Activated effector memory CD4-positive, alpha-beta T cell treated with Interleukin-2 at 50 U/mL for 16 hours (primary cell): ENCODE measurements around the gene GLI3.

ENCODE experiments used
- DNase-seq: peaks from one replicate; pipeline ENCODE4 v3.0.0-alpha.2; 2020

The GLI3 gene

GRCh38 chr7:42137431-42137830, 99.6 kb downstream of the GLI3 start:
- no peak for DNase-seq

- DNase-seq, result no peak
These were observed 101.3 kb downstream of the GLI3 start for GRCh38 chr7:42135728-42136127.

- no peak for DNase-seq
These were observed 102.6 kb downstream of the GLI3 start for GRCh38 chr7:42134276-42134876.

GRCh38 chr7:42133321-42133720, 103.7 kb downstream of the GLI3 start:
- DNase-seq, result no peak

GRCh38 chr7:42128703-42129102, 108.3 kb downstream of the GLI3 start:
- no peak for DNase-seq

- DNase-seq, result no peak
These were observed 109.8 kb downstream of the GLI3 start for GRCh38 chr7:42127232-42127622.

GRCh38 chr7:42126475-42127231, 110.4 kb downstream of the GLI3 start:
- no peak for DNase-seq

GRCh38 chr7:42125321-42125720, 111.7 kb downstream of the GLI3 start:
- DNase-seq, result no peak

- no peak for DNase-seq
These were observed 113.3 kb downstream of the GLI3 start for GRCh38 chr7:42123716-42124115.

GRCh38 chr7:42120191-42120590, 116.8 kb downstream of the GLI3 start:
- DNase-seq, result no peak

- DNase-seq, result no peak
These were observed 119.8 kb downstream of the GLI3 start for GRCh38 chr7:42117201-42117600.

GRCh38 chr7:42115795-42116194, 121.2 kb downstream of the GLI3 start:
- DNase-seq, result no peak

GRCh38 chr7:42110333-42110732, 126.7 kb downstream of the GLI3 start:
- DNase-seq, result no peak

- no peak for DNase-seq
These were observed 128.0 kb downstream of the GLI3 start for GRCh38 chr7:42108803-42109528.

GRCh38 chr7:42107484-42108240, 129.3 kb downstream of the GLI3 start:
- no peak for DNase-seq

GRCh38 chr7:42106562-42106961, 130.4 kb downstream of the GLI3 start:
- DNase-seq, result no peak

- no peak for DNase-seq
These were observed 131.3 kb downstream of the GLI3 start for GRCh38 chr7:42105554-42106358.

- DNase-seq, result no peak
These were observed 132.3 kb downstream of the GLI3 start for GRCh38 chr7:42104694-42105093.

GRCh38 chr7:42104231-42104630, 132.8 kb downstream of the GLI3 start:
- DNase-seq, result no peak

- DNase-seq, result no peak
These were observed 133.6 kb downstream of the GLI3 start for GRCh38 chr7:42103456-42103855.

- DNase-seq, result no peak
These were observed 134.0 kb downstream of the GLI3 start for GRCh38 chr7:42103020-42103419.

- DNase-seq, result no peak
These were observed 134.7 kb downstream of the GLI3 start for GRCh38 chr7:42102301-42102700.

GRCh38 chr7:42100156-42100508, 136.9 kb downstream of the GLI3 start:
- DNase-seq, result no peak
